Bronchial epithelial cell (primary cell): ENCODE results near the gene PEPD. TPM values are rescaled to one million over a fixed set of nuclear protein-coding genes. Genes with fewer than 3 reads are reported as not detected.

ENCODE experiments used
- DNase-seq: peaks from one replicate; pipeline ENCODE4 v3.0.0-alpha.2; 2010; ENCODE audit warnings: low read depth
- FAIRE-seq: peaks from 2 replicates; lab custom pipeline; 2011; peaks lifted over from hg19 to GRCh38; lab: Jason Lieb, UNC
- H3K27me3 ChIP-seq: 2 replicates; pipeline ENCODE4 v1.5.1; 2011; ENCODE audit warnings: low read length; ENCODE audit not compliant: control insufficient read depth, insufficient read depth
- H3K36me3 ChIP-seq: 2 replicates; pipeline ENCODE4 v1.5.1; 2011; ENCODE audit warnings: low read length; ENCODE audit not compliant: control insufficient read depth, insufficient read depth
- H3K4me3 ChIP-seq: 2 replicates; pipeline ENCODE4 v1.5.1; 2011; ENCODE audit warnings: mild to moderate bottlenecking, low read depth, low read length, control low read depth
- CTCF ChIP-seq: IDR thresholded peaks from 2 replicates; pipeline ENCODE4 v1.5.1; 2011; ENCODE audit warnings: mild to moderate bottlenecking, moderate library complexity, low read length, control low read depth, inconsistent platforms; ENCODE audit not compliant: insufficient read depth, severe bottlenecking
- total RNA-seq: library from RNA; depleted of rRNA; stranded (reverse); fragments of >200 nt; gene quantifications from 2 replicates; pipeline ENCODE4 v1.2.1, GENCODE V29; 2014

Gene PEPD
- total RNA-seq, 1 donor from 2014 or later = 35.8 TPM

GRCh38 chr19:33561261-33561660 lies 39.7 kb upstream of the PEPD start:
- DNase-seq (no peak), FAIRE-seq (no peak)
- TF ChIP-seq CTCF = no peak
- H3K36me3 ChIP-seq = no peaks in the 10 kb centered on the region
- H3K4me3 ChIP-seq = no peak overlapping the region
- H3K27me3 ChIP-seq = no peaks in the 10 kb centered on the region

GRCh38 chr19:33559996-33560395 lies 38.4 kb upstream of the PEPD start:
- TF ChIP-seq CTCF = no peak
- FAIRE-seq (no peak), DNase-seq (no peak)
- H3K36me3 ChIP-seq = no peaks in the 10 kb centered on the region
- H3K4me3 ChIP-seq = no peak overlapping the region
- no peaks in the 10 kb centered on the region for H3K27me3 ChIP-seq

GRCh38 chr19:33558856-33559255 lies 37.3 kb upstream of the PEPD start:
- DNase-seq (peak; percentile 14), FAIRE-seq (no peak)
- Histone ChIP-seq H3K36me3 (no peaks in the 10 kb centered on the region), H3K27me3 (no peaks in the 10 kb centered on the region), H3K4me3 (no peak overlapping the region)
- TF ChIP-seq CTCF = no peak

GRCh38 chr19:33558151-33558550 lies 36.6 kb upstream of the PEPD start:
- FAIRE-seq = peak; percentile 93
- TF ChIP-seq CTCF = no peak
- H3K27me3 ChIP-seq = no peaks in the 10 kb centered on the region
- no peak for DNase-seq
- H3K36me3 ChIP-seq = no peaks in the 10 kb centered on the region
- no peak overlapping the region for H3K4me3 ChIP-seq

- TF ChIP-seq CTCF = no peak
- no peak for FAIRE-seq
Observed at GRCh38 chr19:33557720-33558119, 36.1 kb upstream of the PEPD start.

GRCh38 chr19:33557196-33557595 lies 35.6 kb upstream of the PEPD start:
- no peaks in the 10 kb centered on the region for H3K27me3 ChIP-seq
- no peak for TF ChIP-seq CTCF
- H3K36me3 ChIP-seq = no peaks in the 10 kb centered on the region
- FAIRE-seq = no peak
- H3K4me3 ChIP-seq = no peak overlapping the region
- no peak for DNase-seq

More at GRCh38 chr19:33557720-33558119, 36.1 kb upstream of the PEPD start:
- Histone ChIP-seq H3K36me3 (no peaks in the 10 kb centered on the region), H3K27me3 (no peaks in the 10 kb centered on the region), H3K4me3 (no peak overlapping the region)
- DNase-seq = no peak
